Measurements from ENCODE around the gene FRMD5. TPM values are rescaled to one million over a fixed set of nuclear protein-coding genes. Genes with fewer than 3 reads are reported as not detected.

Gene FRMD5
- total RNA-seq, 1 experiment from 2014 or later: 3.9 TPM

GRCh38 chr15:44101286-44101685, 93.8 kb downstream of the FRMD5 start:
- no peak overlapping the region for H2AFZ ChIP-seq (ENCODE audit: low read length)
- Mint-ChIP-seq H3K27ac (peak overlapping the region in 1 of 3 experiments; percentile 21; a peak in 1 of 7 replicates), H3K36me3 (ENCODE audit: insufficient read depth in 1 of 3, low read depth in 3 of 3) (no peaks in the 10 kb centered on the region), H3K4me3 (no peak overlapping the region), H3K27me3 (ENCODE audit: low read depth) (no peaks in the 10 kb centered on the region), H3K4me1 (peaks cover 9 to 10% of the 10 kb centered on the region in 2 experiments), H3K9me3 (no peaks in the 10 kb centered on the region)
- H2BK12ac ChIP-seq (ENCODE audit: insufficient read length, low read depth, low read length): no peak overlapping the region
- H2BK120ac ChIP-seq (ENCODE audit: low read depth, low read length, poor library complexity, severe bottlenecking): no peak overlapping the region
- H3K14ac ChIP-seq (ENCODE audit: insufficient read depth, low read length): no peak overlapping the region
- no peak overlapping the region for H3K9ac ChIP-seq (ENCODE audit: extremely low read depth, insufficient read length, low read length)
- H2BK15ac ChIP-seq (ENCODE audit: low read depth, low read length): no peak overlapping the region
- no peaks in the 10 kb centered on the region for H3K9me3 ChIP-seq (ENCODE audit: control insufficient read depth, low read depth, low read length)
- no peaks in the 10 kb centered on the region for H3K27me3 ChIP-seq (ENCODE audit: insufficient read depth, low read length)
- no peak overlapping the region for H3K18ac ChIP-seq (ENCODE audit: insufficient read length, low read depth, low read length)
- H4K91ac ChIP-seq (ENCODE audit: insufficient read length, low read depth, low read length): no peak overlapping the region
- H3K79me2 ChIP-seq (ENCODE audit: insufficient read depth, low read length): peaks cover 2% of the 10 kb centered on the region; the same call in 1 of the 2 replicates
- no peak for TF ChIP-seq CTCF (conservative IDR thresholded peaks at IDR 0.05)
- no peak for DNase-seq
- H2BK5ac ChIP-seq (ENCODE audit: insufficient read length, low read length): no peak overlapping the region
- H3K27ac ChIP-seq (ENCODE audit: insufficient read length, low read depth, low read length): no peak overlapping the region
- no peak overlapping the region for H3K56ac ChIP-seq (ENCODE audit: insufficient read length, low read depth, low read length)
- H3T11ph ChIP-seq (ENCODE audit: low read length): no peak overlapping the region
- H3K23ac ChIP-seq (ENCODE audit: insufficient read length, low read depth, low read length): no peak overlapping the region
- no peak overlapping the region for H2BK20ac ChIP-seq (ENCODE audit: low read depth, low read length, poor library complexity, severe bottlenecking)
- H3K4me2 ChIP-seq (ENCODE audit: insufficient read depth, insufficient read length, low read length): no peak overlapping the region
- no peak overlapping the region for H2AK5ac ChIP-seq (ENCODE audit: insufficient read length, low read length)
- no peak overlapping the region for H3K4ac ChIP-seq (ENCODE audit: low read depth, low read length)
- no peak overlapping the region for H4K5ac ChIP-seq (ENCODE audit: insufficient read length, low read depth, low read length)
- H4K20me1 ChIP-seq (ENCODE audit: control insufficient read depth, insufficient read depth, insufficient read length): no peaks in the 10 kb centered on the region
- no peaks in the 10 kb centered on the region for H3K23me2 ChIP-seq (ENCODE audit: insufficient read length, low read depth, low read length, poor library complexity, severe bottlenecking)
- H3K4me1 ChIP-seq (ENCODE audit: insufficient read depth, low read length): no peaks in the 10 kb centered on the region
- no peak overlapping the region for H4K8ac ChIP-seq (replicated peaks; ENCODE audit: insufficient read length, low read depth, low read length)
- no peaks in the 10 kb centered on the region for H3K79me1 ChIP-seq (ENCODE audit: insufficient read depth, low read depth, low read length, poor library complexity, severe bottlenecking)
